ENCODE data around the gene MPHOSPH10.

DNA sequence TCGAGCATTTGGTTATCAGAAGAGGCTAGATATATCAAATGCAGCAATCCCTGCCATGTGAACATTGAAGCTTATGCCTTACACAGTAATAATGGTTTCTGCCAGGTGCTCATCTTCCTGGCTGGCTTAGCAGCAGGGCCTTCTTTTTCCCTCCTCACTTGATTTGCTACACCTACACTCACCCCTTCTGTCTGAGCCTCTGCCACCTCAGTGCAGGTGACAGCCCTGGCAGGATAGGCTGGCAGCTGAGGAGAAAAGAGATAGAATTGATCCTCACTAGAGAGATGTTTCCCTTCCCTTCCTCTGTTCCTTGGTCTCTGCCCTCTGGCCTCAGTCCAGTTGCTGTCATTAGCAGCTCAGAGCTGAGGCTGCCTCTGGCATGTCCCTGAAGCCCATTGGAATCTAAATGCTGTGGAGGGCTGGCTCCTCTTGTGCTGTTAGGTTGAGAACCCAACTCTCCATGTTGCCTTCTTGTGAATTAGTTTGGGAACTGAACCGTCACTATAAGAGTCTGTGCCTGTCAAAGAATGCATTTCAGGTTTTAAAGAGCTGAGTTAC is 18.2 kb downstream of the MPHOSPH10 start:
- TF ChIP-seq POLR2AphosphoS5 (IDR thresholded peaks at IDR 0.05) = no peak
- TF ChIP-seq, protein P1, sequence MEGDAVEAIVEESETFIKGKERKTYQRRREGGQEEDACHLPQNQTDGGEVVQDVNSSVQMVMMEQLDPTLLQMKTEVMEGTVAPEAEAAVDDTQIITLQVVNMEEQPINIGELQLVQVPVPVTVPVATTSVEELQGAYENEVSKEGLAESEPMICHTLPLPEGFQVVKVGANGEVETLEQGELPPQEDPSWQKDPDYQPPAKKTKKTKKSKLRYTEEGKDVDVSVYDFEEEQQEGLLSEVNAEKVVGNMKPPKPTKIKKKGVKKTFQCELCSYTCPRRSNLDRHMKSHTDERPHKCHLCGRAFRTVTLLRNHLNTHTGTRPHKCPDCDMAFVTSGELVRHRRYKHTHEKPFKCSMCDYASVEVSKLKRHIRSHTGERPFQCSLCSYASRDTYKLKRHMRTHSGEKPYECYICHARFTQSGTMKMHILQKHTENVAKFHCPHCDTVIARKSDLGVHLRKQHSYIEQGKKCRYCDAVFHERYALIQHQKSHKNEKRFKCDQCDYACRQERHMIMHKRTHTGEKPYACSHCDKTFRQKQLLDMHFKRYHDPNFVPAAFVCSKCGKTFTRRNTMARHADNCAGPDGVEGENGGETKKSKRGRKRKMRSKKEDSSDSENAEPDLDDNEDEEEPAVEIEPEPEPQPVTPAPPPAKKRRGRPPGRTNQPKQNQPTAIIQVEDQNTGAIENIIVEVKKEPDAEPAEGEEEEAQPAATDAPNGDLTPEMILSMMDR (IDR thresholded peaks at IDR 0.05; ENCODE audit: poor library complexity, severe bottlenecking) = no peak
